Muscle layer of duodenum (tissue), 2 donors: ENCODE data around the gene PREX1.
"Not testable (repeated sequence)": the region's sequence is repeated elsewhere in the genome, so short reads cannot be mapped to it uniquely, and the experiment has no call there.

ENCODE experiments used
- H3K27ac ChIP-seq: one replicate; pipeline ENCODE4 v1.7.0; 2013; ENCODE audit warnings: mild to moderate bottlenecking, low read length
- H3K27me3 ChIP-seq: one replicate; pipeline ENCODE4 v1.7.0; 2013; ENCODE audit warnings: low read depth, mild to moderate bottlenecking, control low read depth, low read length
- H3K36me3 ChIP-seq, 2 donors: one replicate each; pipeline ENCODE4 v1.7.0; 2013; ENCODE audit warnings: low read length in 2 of 2, control low read depth in 1 of 2, mild to moderate bottlenecking in 1 of 2; ENCODE audit not compliant: insufficient read depth in 2 of 2, control insufficient read depth in 1 of 2
- H3K4me1 ChIP-seq, 2 donors: one replicate each; pipeline ENCODE4 v1.7.0; 2013; ENCODE audit warnings: low read length in 2 of 2, mild to moderate bottlenecking in 2 of 2, control low read depth in 1 of 2, moderate library complexity in 1 of 2; ENCODE audit not compliant: insufficient read depth in 2 of 2, control insufficient read depth in 1 of 2
- H3K4me3 ChIP-seq, 2 donors: one replicate each; pipeline ENCODE4 v1.7.0; 2013; ENCODE audit warnings: low read length in 2 of 2, low read depth in 1 of 2, mild to moderate bottlenecking in 1 of 2
- H3K9me3 ChIP-seq, 2 donors: one replicate each; pipeline ENCODE4 v1.7.0; 2013; ENCODE audit warnings: low read length in 2 of 2, control low read depth in 1 of 2, mild to moderate bottlenecking in 1 of 2; ENCODE audit not compliant: control insufficient read depth in 1 of 2
- donor health status: healthy.

The PREX1 gene

DNA sequence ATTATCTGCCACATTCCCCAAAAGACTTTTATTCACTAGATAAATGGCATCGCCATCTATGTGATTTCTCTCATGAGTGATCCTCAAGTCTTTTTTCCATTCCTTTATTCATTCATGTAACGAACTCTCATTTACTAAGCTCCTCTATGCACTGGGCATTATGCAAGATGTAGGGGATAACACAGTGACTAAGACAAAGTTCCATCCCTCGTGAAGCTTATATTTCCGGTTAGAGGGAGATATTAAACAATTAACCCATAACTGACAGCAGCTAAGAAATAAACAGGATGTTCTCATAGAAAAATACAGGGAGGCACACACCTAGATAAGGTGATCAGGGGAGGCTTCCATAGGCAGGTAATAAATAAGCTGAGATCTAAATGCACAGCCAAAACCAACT lies 17.2 kb upstream of the PREX1 start:
- no peaks in the 10 kb centered on the region for H3K36me3 ChIP-seq
- H3K9me3 ChIP-seq, result no peaks in the 10 kb centered on the region
- no peak overlapping the region for H3K4me3 ChIP-seq
- H3K4me1 ChIP-seq, result peaks cover 0 to 3% of the 10 kb centered on the region in 2 donors
- no peak overlapping the region for H3K27ac ChIP-seq
- H3K27me3 ChIP-seq, result no peaks in the 10 kb centered on the region

DNA sequence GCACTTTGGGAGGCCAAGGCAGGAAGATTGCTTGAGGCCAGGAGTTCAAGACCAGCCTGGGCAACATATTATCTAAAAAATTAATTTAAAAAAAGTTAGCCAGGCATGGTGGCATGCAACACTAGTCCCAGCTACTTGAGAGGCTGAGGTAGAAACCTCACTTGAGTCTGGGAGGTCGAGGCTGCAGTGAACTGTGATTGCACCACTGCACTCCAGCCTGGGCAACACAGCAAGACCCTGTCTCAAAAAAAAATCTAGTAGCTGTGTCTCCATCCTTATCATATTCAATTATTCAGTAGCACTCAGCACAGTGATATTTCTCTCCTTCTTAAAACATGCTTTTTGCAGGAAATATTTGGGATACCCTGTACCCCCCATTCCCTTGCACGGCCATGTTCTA lies 16.1 kb upstream of the PREX1 start:
- H3K9me3 ChIP-seq, H3K4me3 ChIP-seq, H3K27me3 ChIP-seq, H3K36me3 ChIP-seq, H3K4me1 ChIP-seq, H3K27ac ChIP-seq: not testable (repeated sequence)

DNA sequence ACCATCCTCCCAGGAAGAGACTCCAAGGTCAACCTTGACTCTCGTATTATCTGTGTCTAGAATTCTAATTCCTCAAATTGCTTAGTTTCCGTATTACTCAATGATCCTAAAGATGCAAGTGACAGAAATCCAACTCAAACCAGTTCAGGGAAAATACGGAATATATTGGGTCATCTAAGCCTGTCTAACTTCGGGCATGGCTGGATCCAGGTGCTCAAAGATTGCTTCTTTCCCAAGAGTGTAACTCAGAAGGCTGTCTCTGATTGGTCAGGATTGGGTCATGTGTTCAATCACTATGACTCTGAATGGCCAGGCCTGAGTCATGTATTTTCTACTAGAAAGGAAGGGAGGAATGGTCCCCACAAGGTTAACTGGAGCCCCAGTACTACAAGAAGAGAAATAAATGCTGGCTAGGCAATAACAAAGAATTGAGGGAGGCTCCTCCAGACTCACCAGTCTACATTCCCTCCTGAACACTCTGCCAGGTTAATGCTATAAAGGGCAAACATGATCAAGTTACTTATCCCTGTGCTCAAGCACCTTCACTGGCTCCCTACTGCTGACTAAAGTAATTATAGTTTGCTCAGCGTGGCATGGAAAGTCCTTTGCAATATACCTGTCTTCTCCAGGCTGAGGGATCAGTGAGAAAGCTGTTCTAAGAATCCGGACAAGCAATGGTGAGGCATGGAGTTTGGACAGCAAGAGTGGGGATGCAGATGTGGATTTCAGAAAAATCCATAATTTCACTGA lies 15.4 kb upstream of the PREX1 start:
- H3K4me1 ChIP-seq, result peaks cover 0 to 3% of the 10 kb centered on the region in 2 donors
- H3K27ac ChIP-seq, result no peak overlapping the region
- no peaks in the 10 kb centered on the region for H3K36me3 ChIP-seq
- H3K4me3 ChIP-seq, result no peak overlapping the region
- no peaks in the 10 kb centered on the region for H3K9me3 ChIP-seq
- no peaks in the 10 kb centered on the region for H3K27me3 ChIP-seq

DNA sequence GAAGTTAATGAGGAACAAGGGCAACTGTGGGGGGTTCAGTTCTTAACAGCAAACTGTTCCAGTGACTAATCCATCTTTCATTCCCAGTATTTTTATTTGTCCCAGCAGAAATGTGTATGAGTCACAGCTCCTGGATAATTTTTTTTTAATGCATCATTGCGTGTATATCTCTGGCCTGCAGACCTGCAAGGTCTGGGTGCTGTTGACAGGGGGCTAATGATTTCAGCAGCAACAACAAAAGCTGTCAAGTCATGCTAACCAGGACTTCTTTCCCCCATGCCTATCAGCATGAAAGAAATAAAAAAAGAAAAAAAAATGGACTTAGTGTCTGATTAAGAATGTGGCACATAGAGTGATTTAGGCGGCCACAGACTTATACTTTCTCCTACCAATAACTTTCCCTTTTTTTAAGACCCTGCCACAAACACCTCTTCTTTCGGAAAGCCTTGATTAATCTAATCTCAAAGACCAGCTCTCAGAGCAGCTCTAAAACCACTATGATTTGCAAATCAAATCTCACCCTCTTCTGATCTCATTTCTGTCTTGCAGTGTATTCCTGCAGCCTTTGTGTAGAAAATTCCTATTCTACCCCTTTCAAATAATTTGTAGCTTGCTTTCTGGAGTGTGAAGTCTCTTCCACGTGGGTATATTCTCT lies 14.2 kb upstream of the PREX1 start:
- Histone ChIP-seq H3K9me3 (no peaks in the 10 kb centered on the region), H3K27ac (no peak overlapping the region)

DNA sequence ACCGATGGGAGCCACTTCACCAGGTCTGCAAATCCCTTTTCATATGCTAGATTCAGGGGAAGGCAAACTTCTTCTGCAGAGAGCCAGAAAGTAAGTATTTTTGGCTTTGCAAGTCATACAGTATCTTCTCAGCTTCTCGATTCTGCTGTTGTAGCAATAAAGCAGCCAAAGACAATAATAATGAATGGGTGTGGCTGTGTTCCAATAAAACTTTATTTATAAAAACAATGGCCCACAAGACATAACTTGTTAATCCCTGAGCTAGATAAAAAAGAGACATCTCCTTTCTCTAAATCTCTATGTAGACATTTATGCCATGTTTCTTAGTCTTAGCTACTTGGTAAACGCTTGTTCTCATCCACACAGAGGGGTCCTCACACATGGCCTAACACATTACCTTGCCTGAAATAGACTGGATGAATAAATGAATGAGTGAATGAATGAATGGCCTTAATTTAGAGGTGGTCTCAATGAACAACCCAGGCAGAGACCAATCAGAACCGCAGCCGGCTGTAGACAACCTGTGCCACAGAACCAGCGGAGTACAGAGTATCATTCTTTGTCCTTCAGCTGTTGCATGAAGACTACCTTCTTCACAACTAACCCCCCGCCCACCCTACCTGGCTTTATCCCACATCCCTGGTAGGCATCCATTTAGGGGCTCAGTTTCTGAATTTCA lies 13.5 kb upstream of the PREX1 start:
- H3K4me3 ChIP-seq, result no peak overlapping the region
- no peak overlapping the region for H3K27ac ChIP-seq
- no peaks in the 10 kb centered on the region for H3K9me3 ChIP-seq
- no peaks in the 10 kb centered on the region for H3K4me1 ChIP-seq
- no peaks in the 10 kb centered on the region for H3K36me3 ChIP-seq
- H3K27me3 ChIP-seq, result no peaks in the 10 kb centered on the region

More for the DNA sequence above, 14.2 kb upstream of the PREX1 start:
- Histone ChIP-seq H3K27me3 (no peaks in the 10 kb centered on the region), H3K36me3 (no peaks in the 10 kb centered on the region), H3K4me1 (peaks cover 0 to 3% of the 10 kb centered on the region in 2 donors), H3K4me3 (no peak overlapping the region)

DNA sequence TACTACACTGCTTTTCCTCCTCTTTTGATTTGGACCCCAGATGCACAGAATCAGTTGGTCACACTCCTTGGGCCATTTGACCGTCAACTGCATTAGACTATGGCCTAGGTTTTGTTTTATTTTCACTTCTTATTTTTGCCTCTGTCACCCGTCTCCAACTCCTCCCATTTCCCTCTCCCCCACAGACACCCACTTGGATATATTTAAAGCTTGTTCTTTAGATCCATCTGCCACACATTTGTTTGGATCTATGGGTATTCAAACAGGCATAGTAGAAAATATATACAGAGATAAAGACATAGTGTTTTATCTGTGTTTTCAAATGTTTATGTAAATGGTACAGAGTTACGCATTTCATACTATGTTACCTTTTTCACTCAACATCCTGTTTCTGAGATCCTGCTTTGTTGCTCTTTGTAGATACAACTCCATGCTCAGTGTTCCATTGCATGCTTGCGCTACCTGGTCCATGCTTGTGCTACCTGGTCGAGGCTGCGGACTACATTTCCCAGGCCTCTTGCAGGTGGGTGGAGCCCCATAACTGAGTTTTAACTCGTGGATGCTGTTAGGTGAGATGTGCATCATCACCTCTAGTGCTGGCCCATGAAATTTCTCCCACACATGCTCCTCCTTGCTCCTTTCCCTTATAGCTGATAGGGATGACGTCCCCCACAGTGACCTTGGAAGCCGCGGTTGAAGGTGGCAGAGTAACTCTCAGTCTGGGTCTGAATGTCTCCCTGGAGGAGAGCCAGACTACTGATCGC lies 11.5 kb upstream of the PREX1 start:
- Histone ChIP-seq H3K27me3 (no peaks in the 10 kb centered on the region), H3K36me3 (no peaks in the 10 kb centered on the region), H3K4me1 (no peaks in the 10 kb centered on the region), H3K9me3 (no peaks in the 10 kb centered on the region), H3K27ac (no peak overlapping the region), H3K4me3 (no peak overlapping the region)

DNA sequence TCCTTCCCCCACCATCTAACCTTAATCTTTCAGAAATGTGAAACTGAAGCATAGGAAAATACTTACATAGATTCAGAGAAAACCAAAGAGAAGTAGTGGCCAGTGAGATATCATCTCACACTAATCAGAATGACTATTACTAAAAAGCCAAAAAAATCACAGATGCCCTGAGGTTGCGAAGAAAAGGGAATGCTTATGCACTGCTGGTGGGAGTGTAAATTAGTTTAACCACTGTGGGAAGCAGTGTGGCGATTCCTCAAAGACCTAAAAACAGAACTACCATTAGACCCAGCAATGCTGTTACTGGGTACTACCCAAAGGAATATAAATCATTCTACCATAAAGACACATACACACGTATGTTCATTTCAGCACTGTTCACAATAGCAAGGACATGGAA lies 9.2 kb upstream of the PREX1 start:
- peaks cover 0 to 6% of the 10 kb centered on the region in 2 donors for H3K4me1 ChIP-seq
- H3K9me3 ChIP-seq, result no peaks in the 10 kb centered on the region
- no peaks in the 10 kb centered on the region for H3K36me3 ChIP-seq
- no peak overlapping the region for H3K4me3 ChIP-seq
- no peak overlapping the region for H3K27ac ChIP-seq
- no peaks in the 10 kb centered on the region for H3K27me3 ChIP-seq

DNA sequence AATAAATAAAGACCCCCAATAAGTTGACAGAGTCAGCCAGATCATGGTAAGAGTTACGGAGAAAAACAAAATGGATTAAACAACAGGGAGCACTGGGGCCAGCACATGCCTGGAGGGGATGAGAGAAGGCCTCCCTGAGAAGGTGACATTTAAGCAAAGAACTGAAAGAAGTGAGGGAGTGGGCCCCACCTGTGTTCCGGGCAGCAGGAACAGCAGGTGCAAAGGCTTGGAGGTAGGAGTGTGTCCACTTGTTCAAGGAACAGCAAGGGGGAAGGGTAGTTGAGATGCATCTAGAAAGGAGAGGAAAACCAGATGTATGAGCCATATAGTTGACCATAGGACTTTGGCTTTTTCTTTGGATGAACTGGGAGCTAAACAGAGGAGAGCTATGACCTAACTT lies 7.6 kb upstream of the PREX1 start:
- Histone ChIP-seq H3K27me3 (no peaks in the 10 kb centered on the region), H3K36me3 (no peaks in the 10 kb centered on the region)

DNA sequence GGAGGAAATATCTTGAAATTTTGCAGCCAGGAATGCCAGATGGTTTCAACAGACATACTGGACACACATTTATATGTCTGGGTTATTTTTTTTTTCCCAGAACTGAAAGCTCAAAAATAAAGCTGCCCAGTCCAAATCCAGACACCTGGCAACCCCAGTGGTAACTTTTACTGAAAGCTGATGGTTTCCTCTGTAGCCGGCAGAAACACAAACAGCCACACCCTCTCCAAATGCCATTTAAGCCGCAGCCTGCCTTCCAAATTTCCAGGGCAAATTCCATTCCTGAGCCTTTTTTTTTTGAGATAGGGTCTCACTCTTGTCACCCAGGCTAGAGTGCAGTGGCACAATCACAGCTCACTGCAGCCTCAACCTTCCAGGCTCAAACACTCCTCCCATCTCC lies 6.5 kb upstream of the PREX1 start:
- H3K4me1 ChIP-seq, result peaks cover 0 to 15% of the 10 kb centered on the region in 2 donors

More for the DNA sequence above, 7.6 kb upstream of the PREX1 start:
- Histone ChIP-seq H3K4me3 (no peak overlapping the region), H3K4me1 (peaks cover 0 to 15% of the 10 kb centered on the region in 2 donors), H3K27ac (no peak overlapping the region), H3K9me3 (no peaks in the 10 kb centered on the region)

DNA sequence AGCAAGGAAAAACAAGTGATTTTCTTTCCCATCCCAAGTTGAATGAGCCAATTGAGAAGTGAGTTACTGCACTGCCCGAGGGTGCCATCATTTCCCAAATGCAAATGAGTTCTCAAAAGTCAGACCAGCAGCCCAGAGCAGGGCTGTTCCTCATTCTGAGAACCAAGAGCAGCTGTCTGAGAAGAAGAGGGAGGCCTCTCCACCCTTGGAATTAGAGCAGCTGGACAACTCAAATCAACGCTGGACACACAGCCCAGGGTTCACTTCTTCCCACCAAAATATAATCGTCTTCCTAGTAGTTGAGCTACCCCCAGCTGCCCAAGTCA lies 4.6 kb upstream of the PREX1 start:
- H3K4me1 ChIP-seq, result peaks cover 0 to 16% of the 10 kb centered on the region in 2 donors
- no peaks in the 10 kb centered on the region for H3K9me3 ChIP-seq
- H3K36me3 ChIP-seq, result no peaks in the 10 kb centered on the region
- H3K4me3 ChIP-seq, result no peak overlapping the region
- H3K27ac ChIP-seq, result no peak overlapping the region
- H3K27me3 ChIP-seq, result no peaks in the 10 kb centered on the region

More for the DNA sequence above, 6.5 kb upstream of the PREX1 start:
- Histone ChIP-seq H3K27ac (no peak overlapping the region), H3K36me3 (no peaks in the 10 kb centered on the region), H3K4me3 (no peak overlapping the region), H3K27me3 (no peaks in the 10 kb centered on the region), H3K9me3 (no peaks in the 10 kb centered on the region)
